ENCODE data around the gene C2CD3. TPM values are rescaled to one million over a fixed set of nuclear protein-coding genes. Genes with fewer than 3 reads are reported as not detected.

Gene C2CD3
- total and polyA plus RNA-seq, 3 experiments from 2014 or later: 9.1 to 41.7 (median 35.6) TPM

- H3K9me3 ChIP-seq (ENCODE audit: low read length): no peaks in the 10 kb centered on the region
- peak overlapping the region; percentile 59 to 96 (median 88) for H3K27ac Mint-ChIP-seq
- peaks cover 0 to 2% of the 10 kb centered on the region in 2 donors for H3K27me3 Mint-ChIP-seq
- ChIA-PET POLR2A (interaction anchor here (0.8 to 2.0 kb wide), 3 partner anchors 15 to 34 kb away, joined by 3 to 6 read pairs (median 4); no protein-coding TSS in a partner anchor), CTCF (interaction anchor here (1.3 kb wide), 1 partner anchor 30 kb away, joined by 4 read pairs; no protein-coding TSS in a partner anchor)
- H3K36me3 Mint-ChIP-seq: peaks cover 0 to 4% (median 4%) of the 10 kb centered on the region in 3 donors
- H3K4me3 ChIP-seq (ENCODE audit: low read length): no peak overlapping the region
- no peak overlapping the region for H3K27ac ChIP-seq (ENCODE audit: low read depth, low read length)
- peaks cover 97% of the 10 kb centered on the region for H3K4me1 ChIP-seq (ENCODE audit: insufficient read depth, low read length)
- DNase-seq: no peak
- no peaks in the 10 kb centered on the region for H3K36me3 ChIP-seq (ENCODE audit: insufficient read depth, low read length)
- H3K4me3 Mint-ChIP-seq: peak overlapping the region in 2 of 7 donors; percentile 54 to 81
- peaks cover 82 to 95% (median 90%) of the 10 kb centered on the region in 3 donors for H3K4me1 Mint-ChIP-seq
- H3K27me3 ChIP-seq (ENCODE audit: insufficient read depth, low read length, poor library complexity, severe bottlenecking): no peaks in the 10 kb centered on the region
- no peaks in the 10 kb centered on the region for H3K9me3 Mint-ChIP-seq
Observed at GRCh38 chr11:74009675-74010305, 161.0 kb downstream of the C2CD3 start.

- Mint-ChIP-seq H3K36me3 (peaks cover 0 to 4% (median 4%) of the 10 kb centered on the region in 3 donors), H3K4me1 (peaks cover 82 to 95% (median 90%) of the 10 kb centered on the region in 3 donors), H3K4me3 (peak overlapping the region in 2 of 7 donors; percentile 37 to 65), H3K27ac (peak overlapping the region in 7 of 8 donors; percentile 66 to 88 (median 84)), H3K9me3 (no peaks in the 10 kb centered on the region), H3K27me3 (peaks cover 0 to 2% of the 10 kb centered on the region in 2 donors)
- H3K27me3 ChIP-seq (ENCODE audit: insufficient read depth, low read length, poor library complexity, severe bottlenecking): no peaks in the 10 kb centered on the region
- peaks cover 97% of the 10 kb centered on the region for H3K4me1 ChIP-seq (ENCODE audit: insufficient read depth, low read length)
- H3K9me3 ChIP-seq (ENCODE audit: low read length): no peaks in the 10 kb centered on the region
- no peaks in the 10 kb centered on the region for H3K36me3 ChIP-seq (ENCODE audit: insufficient read depth, low read length)
- H3K4me3 ChIP-seq (ENCODE audit: low read length): no peak overlapping the region
- no peak for DNase-seq
- CTCF ChIA-PET: interaction anchor here (1.5 kb wide), 1 partner anchor 44 kb away, joined by 3 read pairs; no protein-coding TSS in a partner anchor
- no peak overlapping the region for H3K27ac ChIP-seq (ENCODE audit: low read depth, low read length)
- POLR2A ChIA-PET: interaction anchor here (1.5 kb wide), 1 partner anchor 14 kb away, joined by 4 read pairs; no protein-coding TSS in a partner anchor
Observed at GRCh38 chr11:74009230-74009547, 161.6 kb downstream of the C2CD3 start.

- Histone ChIP-seq H3K27me3 (ENCODE audit: insufficient read depth, low read length, poor library complexity, severe bottlenecking) (no peaks in the 10 kb centered on the region), H3K27ac (ENCODE audit: low read depth, low read length) (no peak within 1 kb of the TSS), H3K36me3 (ENCODE audit: insufficient read depth, low read length) (no peaks in the 10 kb centered on the region), H3K4me3 (ENCODE audit: low read length) (no peak within 1 kb of the TSS), H3K4me1 (ENCODE audit: insufficient read depth, low read length) (peaks cover 97% of the 10 kb centered on the region), H3K9me3 (ENCODE audit: low read length) (no peaks in the 10 kb centered on the region)
- peaks cover 84 to 95% (median 91%) of the 10 kb centered on the region in 3 donors for H3K4me1 Mint-ChIP-seq
- H3K4me3 Mint-ChIP-seq: peak within 1 kb of the TSS in 3 of 7 donors; percentile 37 to 65 (median 41)
- CTCF ChIA-PET: interaction anchor here (1.0 to 1.5 kb wide), 4 partner anchors 22 to 44 kb away, joined by 3 to 4 read pairs (median 4); no protein-coding TSS in a partner anchor
- POLR2A ChIA-PET: interaction anchor here (1.2 to 1.5 kb wide), 2 partner anchors 13 to 14 kb away, joined by 3 to 4 read pairs; no protein-coding TSS in a partner anchor
- peak within 1 kb of the TSS; percentile 86 to 96 (median 88) for H3K27ac Mint-ChIP-seq
- peaks cover 0 to 9% (median 4%) of the 10 kb centered on the region in 3 donors for H3K36me3 Mint-ChIP-seq
- peak in 1 of 5 donors; percentile 18 for DNase-seq
- H3K27me3 Mint-ChIP-seq: peaks cover 0 to 2% of the 10 kb centered on the region in 2 donors
- H3K9me3 Mint-ChIP-seq: no peaks in the 10 kb centered on the region
Observed at GRCh38 chr11:74008373-74009229, 162.2 kb downstream of the C2CD3 start, which contains the start of gene UCP3. TSS of gene UCP3 (minus strand) at chr11:74009085. CDS start at chr11:74007042, 2,043 bp downstream.

GRCh38 chr11:74007691-74008372, 163.0 kb downstream of the C2CD3 start:
- H3K36me3 ChIP-seq (ENCODE audit: insufficient read depth, low read length): no peaks in the 10 kb centered on the region
- Mint-ChIP-seq H3K27ac (peak overlapping the region; percentile 66 to 89 (median 82)), H3K27me3 (peaks cover 0 to 2% of the 10 kb centered on the region in 2 donors), H3K4me1 (peaks cover 86 to 97% (median 93%) of the 10 kb centered on the region in 3 donors), H3K36me3 (peaks cover 0 to 14% (median 8%) of the 10 kb centered on the region in 3 donors), H3K9me3 (no peaks in the 10 kb centered on the region), H3K4me3 (peak overlapping the region in 1 of 7 donors; percentile 44)
- H3K4me1 ChIP-seq (ENCODE audit: insufficient read depth, low read length): peaks cover 97% of the 10 kb centered on the region
- ChIA-PET POLR2A (interaction anchor here (1.2 kb wide), 1 partner anchor 12 kb away, joined by 3 read pairs; no protein-coding TSS in a partner anchor), CTCF (interaction anchor here (1.0 to 1.5 kb wide), 4 partner anchors 23 to 43 kb away, joined by 3 to 4 read pairs (median 4); no protein-coding TSS in a partner anchor)
- no peak overlapping the region for H3K27ac ChIP-seq (ENCODE audit: low read depth, low read length)
- no peaks in the 10 kb centered on the region for H3K9me3 ChIP-seq (ENCODE audit: low read length)
- no peak overlapping the region for H3K4me3 ChIP-seq (ENCODE audit: low read length)
- no peak for DNase-seq
- no peaks in the 10 kb centered on the region for H3K27me3 ChIP-seq (ENCODE audit: insufficient read depth, low read length, poor library complexity, severe bottlenecking)

- ChIA-PET CTCF (no interaction called here), POLR2A (no interaction called here)
- no peak overlapping the region for H3K4me3 ChIP-seq (ENCODE audit: low read length)
- H3K27me3 ChIP-seq (ENCODE audit: insufficient read depth, low read length, poor library complexity, severe bottlenecking): no peaks in the 10 kb centered on the region
- Mint-ChIP-seq H3K4me1 (peaks cover 82 to 92% (median 90%) of the 10 kb centered on the region in 3 donors), H3K4me3 (peak overlapping the region in 2 of 7 donors; percentile 13 to 25), H3K27me3 (peaks cover 0 to 2% of the 10 kb centered on the region in 2 donors), H3K27ac (peak overlapping the region; percentile 68 to 98 (median 88)), H3K9me3 (no peaks in the 10 kb centered on the region), H3K36me3 (peaks cover 0 to 19% (median 12%) of the 10 kb centered on the region in 3 donors)
- no peak overlapping the region for H3K27ac ChIP-seq (ENCODE audit: low read depth, low read length)
- no peaks in the 10 kb centered on the region for H3K36me3 ChIP-seq (ENCODE audit: insufficient read depth, low read length)
- H3K9me3 ChIP-seq (ENCODE audit: low read length): no peaks in the 10 kb centered on the region
- DNase-seq: no peak
- H3K4me1 ChIP-seq (ENCODE audit: insufficient read depth, low read length): peaks cover 87% of the 10 kb centered on the region
Observed at GRCh38 chr11:74006743-74007304, 164.0 kb downstream of the C2CD3 start.

GRCh38 chr11:74005721-74006517, 164.9 kb downstream of the C2CD3 start:
- peaks cover 78% of the 10 kb centered on the region for H3K4me1 ChIP-seq (ENCODE audit: insufficient read depth, low read length)
- ChIA-PET CTCF (interaction anchor here (0.9 to 2.0 kb wide), 12 partner anchors 10 to 48 kb away, joined by 3 to 29 read pairs (median 4); partner anchors contain the start of gene UCP2), POLR2A (interaction anchor here (0.5 to 3.1 kb wide), 12 partner anchors 9 to 125 kb away, joined by 3 to 23 read pairs (median 6); partner anchors contain the start of gene UCP2)
- H3K4me3 ChIP-seq (ENCODE audit: low read length): no peak overlapping the region
- no peaks in the 10 kb centered on the region for H3K36me3 ChIP-seq (ENCODE audit: insufficient read depth, low read length)
- H3K36me3 Mint-ChIP-seq: peaks cover 0 to 26% (median 16%) of the 10 kb centered on the region in 3 donors
- H3K4me3 Mint-ChIP-seq: peak overlapping the region in 6 of 7 donors; percentile 69 to 88 (median 80)
- DNase-seq: no peak
- peaks cover 73 to 87% (median 81%) of the 10 kb centered on the region in 3 donors for H3K4me1 Mint-ChIP-seq
- peaks cover 0 to 2% of the 10 kb centered on the region in 2 donors for H3K27me3 Mint-ChIP-seq
- H3K27me3 ChIP-seq (ENCODE audit: insufficient read depth, low read length, poor library complexity, severe bottlenecking): no peaks in the 10 kb centered on the region
- peak overlapping the region; percentile 83 to 99 (median 92) for H3K27ac Mint-ChIP-seq
- peak overlapping the region; percentile 52 for H3K27ac ChIP-seq (ENCODE audit: low read depth, low read length)
- H3K9me3 ChIP-seq (ENCODE audit: low read length): no peaks in the 10 kb centered on the region
- H3K9me3 Mint-ChIP-seq: no peaks in the 10 kb centered on the region
